ENCODE data around the gene SAXO1.
"Not testable (repeated sequence)": the region's sequence is repeated elsewhere in the genome, so short reads cannot be mapped to it uniquely, and the experiment has no call there.

Gene SAXO1

GRCh38 chr9:18970393-18970792 is 62.6 kb downstream of the SAXO1 start:
- DNase-seq (ENCODE audit: low read depth): no peak

- no peak for DNase-seq (ENCODE audit: low read depth)
Measured at GRCh38 chr9:18969128-18969527, 63.9 kb downstream of the SAXO1 start.

- no peak for DNase-seq (ENCODE audit: low read depth)
Measured at GRCh38 chr9:18955626-18956025, 77.4 kb downstream of the SAXO1 start.

- no peak for DNase-seq (ENCODE audit: low read depth)
Measured at GRCh38 chr9:18951936-18952335, 81.1 kb downstream of the SAXO1 start.

- DNase-seq (ENCODE audit: low read depth): no peak
Measured at GRCh38 chr9:18947892-18948339, 85.1 kb downstream of the SAXO1 start.

- no peak for DNase-seq (ENCODE audit: low read depth)
Measured at GRCh38 chr9:18942801-18943200, 90.2 kb downstream of the SAXO1 start.

GRCh38 chr9:18941060-18941740 is 91.8 kb downstream of the SAXO1 start:
- DNase-seq (ENCODE audit: low read depth): no peak

GRCh38 chr9:18939943-18940342 is 93.1 kb downstream of the SAXO1 start:
- DNase-seq (ENCODE audit: low read depth): no peak

- DNase-seq (ENCODE audit: low read depth): no peak
Measured at GRCh38 chr9:18936094-18936871, 96.7 kb downstream of the SAXO1 start.

- DNase-seq (ENCODE audit: low read depth): no peak
Measured at GRCh38 chr9:18935541-18935940, 97.5 kb downstream of the SAXO1 start.

GRCh38 chr9:18930611-18931010 is 102.4 kb downstream of the SAXO1 start:
- DNase-seq (ENCODE audit: low read depth): not testable (repeated sequence)

GRCh38 chr9:18928711-18929110 is 104.3 kb downstream of the SAXO1 start:
- DNase-seq (ENCODE audit: low read depth): no peak

GRCh38 chr9:18926513-18926912 is 106.5 kb downstream of the SAXO1 start:
- no peak for DNase-seq (ENCODE audit: low read depth)

GRCh38 chr9:18925880-18926279 is 107.1 kb downstream of the SAXO1 start:
- DNase-seq (ENCODE audit: low read depth): no peak

- DNase-seq (ENCODE audit: low read depth): no peak
Measured at GRCh38 chr9:18923671-18924430, 109.2 kb downstream of the SAXO1 start.

- DNase-seq (ENCODE audit: low read depth): no peak
Measured at GRCh38 chr9:18923167-18923566, 109.8 kb downstream of the SAXO1 start.

GRCh38 chr9:18922161-18922885 is 110.7 kb downstream of the SAXO1 start:
- no peak for DNase-seq (ENCODE audit: low read depth)

- DNase-seq (ENCODE audit: low read depth): no peak
Measured at GRCh38 chr9:18921366-18922075, 111.5 kb downstream of the SAXO1 start.

- DNase-seq (ENCODE audit: low read depth): no peak
Measured at GRCh38 chr9:18920141-18921084, 112.6 kb downstream of the SAXO1 start.

GRCh38 chr9:18911714-18912342 is 121.2 kb downstream of the SAXO1 start:
- DNase-seq (ENCODE audit: low read depth): no peak
